Thymus (tissue), 11 donors: ENCODE data around the gene ACAP3. TPM values are rescaled to one million over a fixed set of nuclear protein-coding genes. Genes with fewer than 3 reads are reported as not detected.

ENCODE experiments used
- DNase-seq, 9 donors: peaks; one replicate each; pipeline ENCODE4 v3.0.0-alpha.2; 2013; ENCODE audit warnings: low spot score in 9 of 9, low read depth in 6 of 9, missing footprints in 1 of 9
- H3K27ac ChIP-seq, 2 donors: one replicate each; pipeline ENCODE4 v1.5.1; 2013; ENCODE audit warnings: control low read depth in 1 of 2, low read depth in 1 of 2, low read length in 1 of 2, mild to moderate bottlenecking in 1 of 2, moderate library complexity in 1 of 2
- H3K27me3 ChIP-seq, 2 donors: one replicate each; pipeline ENCODE4 v1.5.1; 2013; ENCODE audit warnings: low read length in 1 of 2; ENCODE audit not compliant: control insufficient read depth in 2 of 2, insufficient read depth in 1 of 2
- H3K36me3 ChIP-seq, 2 donors: one replicate each; pipeline ENCODE4 v1.5.1; 2013; ENCODE audit warnings: low read length in 1 of 2, mild to moderate bottlenecking in 1 of 2, moderate library complexity in 1 of 2; ENCODE audit not compliant: control insufficient read depth in 2 of 2, insufficient read depth in 2 of 2
- H3K4me1 ChIP-seq, 2 donors: one replicate each; pipeline ENCODE4 v1.5.1; 2013; ENCODE audit warnings: low read length in 2 of 2; ENCODE audit not compliant: control insufficient read depth in 2 of 2, insufficient read depth in 2 of 2
- H3K4me3 ChIP-seq, 2 donors: one replicate each; pipeline ENCODE4 v1.5.1; 2013; ENCODE audit warnings: low read length in 2 of 2, control low read depth in 1 of 2, mild to moderate bottlenecking in 1 of 2
- H3K9me3 ChIP-seq, 2 donors: one replicate each; pipeline ENCODE4 v1.5.1; 2013; ENCODE audit warnings: low read length in 1 of 2, mild to moderate bottlenecking in 1 of 2; ENCODE audit not compliant: control insufficient read depth in 2 of 2, insufficient read depth in 1 of 2
- WGBS: extraction: QIAGEN DNeasy Blood & Tissue Kit; methylation state at CpG from one replicate; pipeline ENCODE4 v1.1.7; 2013; 5-methylcytosine and 5-hydroxymethylcytosine counted together
- polyA plus RNA-seq: library from polyadenylated mRNA; stranded (reverse); fragments of 200-250 nt; gene quantifications from one replicate; pipeline ENCODE4 v1.2.3, GENCODE V29; 2013
- total RNA-seq: library from RNA; stranded (reverse); fragments of 120-200 nt; gene quantifications from one replicate; pipeline ENCODE4 v1.2.4, GENCODE V29; 2013
- donor health status: healthy.

ACAP3 gene
- total and polyA plus RNA-seq, 2 donors, result 15.5 to 58.8 TPM

- Histone ChIP-seq H3K27ac (no peak overlapping the region), H3K36me3 (peaks cover 27 to 32% of the 10 kb centered on the region in 2 donors), H3K4me3 (no peak overlapping the region), H3K9me3 (no peaks in the 10 kb centered on the region), H3K27me3 (no peaks in the 10 kb centered on the region), H3K4me1 (peaks cover 23 to 39% of the 10 kb centered on the region in 2 donors)
- 94% methylated on average over 7 of the region's 7 CpGs for WGBS
- DNase-seq, result no peak
Observed at GRCh38 chr1:1270813-1271212, 36.9 kb downstream of the ACAP3 start.

GRCh38 chr1:1268284-1268682 lies 39.4 kb downstream of the ACAP3 start:
- Histone ChIP-seq H3K4me3 (no peak overlapping the region), H3K9me3 (no peaks in the 10 kb centered on the region), H3K27ac (no peak overlapping the region), H3K36me3 (peaks cover 39 to 53% of the 10 kb centered on the region in 2 donors), H3K27me3 (no peaks in the 10 kb centered on the region), H3K4me1 (peaks cover 16 to 23% of the 10 kb centered on the region in 2 donors)
- DNase-seq, result no peak
- 98% methylated on average over 13 of the region's 13 CpGs for WGBS

- no peak overlapping the region for H3K27ac ChIP-seq
- DNase-seq, result no peak
- no peaks in the 10 kb centered on the region for H3K9me3 ChIP-seq
- H3K36me3 ChIP-seq, result peaks cover 45 to 59% of the 10 kb centered on the region in 2 donors
- H3K4me3 ChIP-seq, result no peak overlapping the region
- 97% methylated on average over 39 of the region's 39 CpGs for WGBS
- H3K4me1 ChIP-seq, result peaks cover 14 to 20% of the 10 kb centered on the region in 2 donors
- H3K27me3 ChIP-seq, result no peaks in the 10 kb centered on the region
Observed at GRCh38 chr1:1267488-1268283, 40.0 kb downstream of the ACAP3 start.

DNA sequence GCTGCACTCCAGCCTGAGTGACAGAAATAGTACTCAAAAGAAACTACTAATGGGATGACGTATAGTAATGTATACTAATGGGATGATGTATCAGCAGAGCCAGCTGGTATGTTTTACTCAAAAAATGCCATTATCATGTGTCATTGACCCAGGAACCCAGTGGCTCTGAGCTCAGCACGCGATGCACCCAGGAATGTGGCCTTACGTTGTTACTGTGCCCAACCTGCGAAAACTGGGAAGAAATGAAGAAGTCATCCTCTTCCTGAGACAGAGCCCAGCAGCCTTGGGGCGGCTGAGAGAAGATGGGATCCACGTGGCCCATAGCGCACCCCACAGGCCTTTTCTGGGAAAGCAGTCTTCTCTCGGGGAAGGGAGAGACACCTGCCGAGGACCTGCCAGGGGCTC lies 42.9 kb downstream of the ACAP3 start:
- H3K4me1 ChIP-seq, result peaks cover 0 to 7% of the 10 kb centered on the region in 2 donors
- H3K9me3 ChIP-seq, result no peaks in the 10 kb centered on the region
- WGBS, result 95% methylated on average over 10 of the region's 10 CpGs
- H3K27ac ChIP-seq, result no peak overlapping the region
- no peak overlapping the region for H3K4me3 ChIP-seq
- DNase-seq, result no peak
- no peaks in the 10 kb centered on the region for H3K27me3 ChIP-seq
- H3K36me3 ChIP-seq, result peaks cover 64 to 68% of the 10 kb centered on the region in 2 donors

DNA sequence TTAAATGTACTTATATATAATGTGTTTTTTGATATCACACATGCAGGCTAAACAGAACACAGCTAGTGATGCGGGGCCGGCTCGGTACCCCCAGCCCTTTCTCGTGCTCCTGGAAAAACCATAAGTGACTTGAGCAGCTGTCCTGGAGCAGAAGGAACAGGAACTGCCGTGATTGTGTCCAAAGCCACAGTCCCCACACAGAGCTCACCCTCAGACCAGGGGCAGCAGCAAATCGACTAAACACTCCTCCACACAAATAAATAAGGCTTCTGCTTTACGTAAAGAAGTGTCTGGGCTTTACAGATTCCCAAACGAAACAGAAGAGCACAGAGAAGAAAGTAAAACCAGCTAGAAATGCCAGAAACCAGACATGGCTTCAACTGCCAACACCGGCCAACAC lies 43.7 kb downstream of the ACAP3 start:
- Histone ChIP-seq H3K27me3 (no peaks in the 10 kb centered on the region), H3K9me3 (no peaks in the 10 kb centered on the region), H3K4me1 (peaks cover 0 to 7% of the 10 kb centered on the region in 2 donors), H3K4me3 (no peak overlapping the region), H3K27ac (no peak overlapping the region), H3K36me3 (peaks cover 68 to 73% of the 10 kb centered on the region in 2 donors)
- DNase-seq, result no peak
- 97% methylated on average over 9 of the region's 9 CpGs for WGBS

- H3K27ac ChIP-seq, result no peak overlapping the region
- H3K9me3 ChIP-seq, result no peaks in the 10 kb centered on the region
- H3K4me1 ChIP-seq, result peaks cover 0 to 7% of the 10 kb centered on the region in 2 donors
- no peak for DNase-seq
- H3K4me3 ChIP-seq, result no peak overlapping the region
- no peaks in the 10 kb centered on the region for H3K27me3 ChIP-seq
- H3K36me3 ChIP-seq, result peaks cover 68 to 71% of the 10 kb centered on the region in 2 donors
- 98% methylated on average over 8 of the region's 8 CpGs for WGBS
Observed at GRCh38 chr1:1262758-1263157, 45.0 kb downstream of the ACAP3 start.

GRCh38 chr1:1262071-1262470 lies 45.7 kb downstream of the ACAP3 start:
- H3K27me3 ChIP-seq, result no peaks in the 10 kb centered on the region
- no peak for DNase-seq
- H3K4me1 ChIP-seq, result peaks cover 0 to 7% of the 10 kb centered on the region in 2 donors
- no peaks in the 10 kb centered on the region for H3K9me3 ChIP-seq
- no peak overlapping the region for H3K27ac ChIP-seq
- 98% methylated on average over 17 of the region's 17 CpGs for WGBS
- no peak overlapping the region for H3K4me3 ChIP-seq
- H3K36me3 ChIP-seq, result peaks cover 64 to 68% of the 10 kb centered on the region in 2 donors

DNA sequence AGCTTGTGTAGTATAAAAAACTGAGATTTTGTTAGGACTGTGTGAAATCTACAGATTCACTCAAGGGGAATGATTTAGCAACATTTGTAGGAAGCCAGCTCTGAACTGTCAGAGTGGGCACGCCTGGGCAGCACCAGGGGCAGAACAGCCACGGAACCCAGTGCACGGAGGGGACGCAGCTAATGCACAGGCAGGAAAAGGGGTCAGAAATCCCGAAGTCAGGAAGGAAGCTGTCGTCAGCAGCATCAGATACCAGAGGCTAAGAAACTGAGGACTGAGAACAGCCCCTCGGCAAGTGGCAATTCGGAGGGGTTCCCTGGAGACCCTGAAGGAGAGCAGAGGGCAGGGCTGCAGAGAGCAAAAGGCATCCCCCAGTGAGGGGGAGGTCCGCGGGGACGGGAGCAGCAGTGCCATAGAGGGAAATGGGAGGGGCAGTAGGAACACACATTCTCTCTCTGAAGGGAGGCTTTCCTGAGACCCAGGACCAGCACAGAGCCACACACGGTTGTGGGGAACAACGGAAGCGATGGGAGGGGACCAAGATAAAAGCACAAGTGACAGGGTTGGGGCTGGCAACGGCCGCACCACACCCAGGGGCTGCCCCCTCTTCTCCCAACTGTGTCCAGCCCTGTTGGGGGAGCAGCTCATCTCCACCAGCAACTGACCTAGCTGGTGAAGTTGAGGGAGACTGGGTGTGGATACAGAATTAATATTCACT lies 46.7 kb downstream of the ACAP3 start:
- peak in 1 of 9 donors; percentile 23 for DNase-seq
- H3K27ac ChIP-seq, result no peak overlapping the region
- H3K4me3 ChIP-seq, result no peak overlapping the region
- WGBS, result 75% methylated on average over 16 of the region's 16 CpGs
- H3K36me3 ChIP-seq, result peaks cover 70 to 72% of the 10 kb centered on the region in 2 donors
- no peaks in the 10 kb centered on the region for H3K27me3 ChIP-seq
- no peaks in the 10 kb centered on the region for H3K9me3 ChIP-seq
- H3K4me1 ChIP-seq, result peaks cover 0 to 7% of the 10 kb centered on the region in 2 donors

- H3K27me3 ChIP-seq, result no peaks in the 10 kb centered on the region
- 90% methylated on average over 26 of the region's 26 CpGs for WGBS
- H3K9me3 ChIP-seq, result no peaks in the 10 kb centered on the region
- peaks cover 71 to 72% of the 10 kb centered on the region in 2 donors for H3K36me3 ChIP-seq
- H3K4me3 ChIP-seq, result no peak overlapping the region
- DNase-seq, result no peak
- no peak overlapping the region for H3K27ac ChIP-seq
- peaks cover 0 to 7% of the 10 kb centered on the region in 2 donors for H3K4me1 ChIP-seq
Observed at GRCh38 chr1:1259951-1260600, 47.7 kb downstream of the ACAP3 start.
